HG02840 (cell line): ENCODE results near the gene ANKS1B.

ENCODE experiments used
- ATAC-seq: cut with Tn5 transposase; IDR thresholded peaks from one replicate; pipeline ENCODE4 v1.9.1; 2021; ENCODE audit warnings: mild to moderate bottlenecking, moderate library complexity, moderate number of reproducible peaks; ENCODE audit not compliant: unreplicated experiment, low FRiP score

Gene ANKS1B

DNA sequence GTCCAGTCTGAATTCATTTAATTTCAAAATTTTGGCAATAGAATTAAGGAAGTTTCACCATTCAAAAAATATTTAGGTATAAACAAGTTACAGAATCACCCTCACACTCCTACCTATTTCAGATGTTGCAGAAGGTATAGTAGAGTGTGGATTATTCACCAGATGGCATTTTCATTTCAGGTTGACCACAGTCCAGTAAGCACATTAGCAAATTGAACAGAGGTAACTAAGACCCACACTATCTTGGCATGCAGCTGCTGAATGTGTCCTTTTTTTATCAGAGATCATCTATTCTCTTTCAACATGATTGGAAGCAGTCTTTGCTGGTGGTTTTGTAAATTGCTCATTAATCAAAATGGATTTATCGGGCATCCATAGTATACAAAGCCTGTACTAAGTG is 488.9 kb downstream of the ANKS1B start:
- no peak for ATAC-seq

DNA sequence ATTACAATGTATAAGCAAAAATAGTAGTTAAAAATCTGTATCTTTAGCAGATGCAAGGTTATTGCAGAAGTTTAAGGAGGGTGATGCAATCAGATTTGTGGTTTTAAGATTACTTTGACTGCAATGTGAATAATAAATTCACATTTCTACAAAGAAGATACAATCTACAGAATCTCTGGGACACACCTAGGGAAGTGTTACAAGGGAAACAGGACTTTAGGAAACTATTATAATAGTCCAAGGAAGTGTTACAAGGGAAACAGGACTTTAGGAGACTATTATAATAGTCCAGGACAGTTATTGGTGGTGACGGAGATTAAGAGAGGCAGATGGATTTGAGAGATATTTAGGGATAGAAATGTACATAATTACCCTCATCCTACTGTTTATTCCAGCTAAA is 491.5 kb downstream of the ANKS1B start:
- no peak for ATAC-seq

DNA sequence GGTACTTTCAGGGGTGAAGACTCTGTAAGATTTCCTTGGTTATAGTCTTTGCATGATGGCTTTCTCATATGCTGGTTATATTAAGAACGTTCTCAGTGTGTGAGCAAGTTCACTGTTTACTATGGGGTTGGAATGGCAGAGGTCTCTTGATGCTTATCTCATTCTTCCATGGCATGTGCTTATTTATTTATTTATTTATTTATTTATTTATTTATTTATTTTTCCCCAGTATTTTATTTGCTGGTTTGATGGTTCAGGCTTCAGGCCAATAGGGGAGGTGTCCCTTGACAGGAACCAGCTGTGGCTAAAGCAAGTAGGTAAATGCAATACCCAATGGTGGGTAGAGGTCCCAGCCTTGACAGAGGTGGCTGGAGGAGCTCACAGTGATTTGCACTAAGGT is 498.5 kb downstream of the ANKS1B start:
- no peak for ATAC-seq

DNA sequence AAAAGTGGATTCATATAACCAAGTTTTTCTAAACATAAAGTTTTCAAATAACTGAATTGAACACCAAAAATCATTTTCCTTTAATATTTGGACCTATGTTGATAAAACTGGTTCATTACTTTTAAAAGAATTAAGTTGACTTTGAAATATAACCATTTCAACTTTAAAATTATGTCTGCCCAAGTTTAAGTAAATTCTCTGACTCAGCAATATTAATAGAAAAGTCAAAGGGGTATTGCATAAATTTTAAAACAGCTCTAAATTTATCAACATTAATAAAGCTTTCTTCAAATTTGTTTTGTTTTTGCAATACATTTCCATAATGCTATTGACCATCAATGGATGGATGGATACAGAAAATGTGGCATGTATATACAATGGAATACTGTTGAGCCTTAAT is 505.6 kb downstream of the ANKS1B start:
- no peak for ATAC-seq

DNA sequence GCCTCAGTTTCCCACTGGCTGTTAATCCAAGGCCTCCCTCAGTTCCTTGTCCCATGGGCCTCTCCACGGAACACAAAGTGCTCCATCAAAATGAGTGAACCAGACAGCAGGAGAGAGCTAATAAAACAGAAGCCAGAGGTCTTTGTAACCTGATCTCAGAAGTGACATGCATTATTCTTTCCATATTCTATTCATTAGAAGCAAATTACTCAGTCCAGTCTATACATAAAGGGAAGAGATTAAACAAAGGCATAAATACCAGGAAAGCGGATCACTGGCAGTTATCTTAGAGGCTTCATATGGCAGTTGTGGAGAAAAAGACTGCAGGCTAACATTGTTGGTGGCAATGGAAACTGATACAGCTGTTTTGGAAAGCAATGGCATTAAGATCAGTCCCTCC is 507.8 kb downstream of the ANKS1B start:
- no peak for ATAC-seq

DNA sequence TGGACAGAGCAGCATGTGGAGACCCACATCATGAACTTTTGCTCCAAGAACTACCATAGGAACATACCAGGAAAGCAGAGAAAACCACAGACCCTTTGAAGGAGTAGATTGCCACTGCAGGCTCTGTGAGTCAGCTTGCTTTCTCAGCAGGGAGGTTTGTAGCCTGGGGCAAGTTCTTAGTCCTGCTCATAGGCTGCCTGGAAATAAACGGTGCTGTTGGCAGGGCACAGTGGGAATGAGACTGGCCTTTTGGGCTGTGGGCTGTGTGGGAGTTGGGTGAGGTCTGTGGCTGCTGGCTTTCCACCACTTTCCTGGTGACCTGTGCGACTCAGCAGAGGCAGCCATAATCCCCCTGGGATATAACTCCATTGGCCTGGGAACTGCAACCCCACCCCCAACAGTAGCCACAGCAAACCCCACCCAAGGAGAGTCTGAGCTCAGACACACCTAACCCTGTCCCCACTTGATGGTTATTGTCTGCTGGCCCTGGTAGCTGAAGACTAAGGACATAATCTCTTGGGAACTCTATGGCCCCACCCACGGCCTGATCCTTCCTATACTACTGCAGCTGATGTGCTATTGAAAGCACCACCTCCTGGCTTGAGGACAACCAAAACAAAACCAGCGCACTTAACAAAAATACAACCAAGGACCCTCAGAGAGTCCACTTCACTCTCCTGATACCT is 529.2 kb downstream of the ANKS1B start:
- no peak for ATAC-seq

DNA sequence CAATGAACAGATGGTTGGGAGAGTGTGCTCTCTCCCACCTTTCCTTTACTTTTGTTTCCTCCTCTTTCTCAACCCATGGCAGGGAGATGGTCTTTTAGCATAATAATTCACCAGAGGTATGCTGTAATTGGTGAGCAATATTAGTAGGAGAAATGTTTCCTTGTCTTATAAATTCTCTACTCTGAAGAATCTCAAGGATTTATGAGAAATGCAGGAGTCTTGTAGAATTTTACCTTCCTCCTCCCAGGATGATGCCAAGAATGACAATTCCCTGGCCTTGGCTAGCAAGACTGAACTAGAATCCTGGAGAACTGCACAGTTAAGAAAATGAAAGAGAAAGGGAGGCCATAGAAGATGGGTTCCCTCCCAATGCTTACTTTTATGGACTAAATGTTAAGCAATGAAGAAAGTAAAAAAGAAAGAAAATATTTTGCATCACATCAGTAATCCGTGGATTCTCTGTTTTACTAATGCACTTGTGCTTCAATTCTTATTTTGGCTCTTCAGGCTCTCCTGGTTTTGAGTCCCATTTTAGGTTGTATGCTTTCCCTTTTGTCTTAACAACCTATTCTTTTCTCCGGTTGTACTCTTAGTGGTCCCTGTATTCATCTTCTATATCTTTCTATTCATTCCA is 530.1 kb downstream of the ANKS1B start:
- ATAC-seq: peak; percentile 6

DNA sequence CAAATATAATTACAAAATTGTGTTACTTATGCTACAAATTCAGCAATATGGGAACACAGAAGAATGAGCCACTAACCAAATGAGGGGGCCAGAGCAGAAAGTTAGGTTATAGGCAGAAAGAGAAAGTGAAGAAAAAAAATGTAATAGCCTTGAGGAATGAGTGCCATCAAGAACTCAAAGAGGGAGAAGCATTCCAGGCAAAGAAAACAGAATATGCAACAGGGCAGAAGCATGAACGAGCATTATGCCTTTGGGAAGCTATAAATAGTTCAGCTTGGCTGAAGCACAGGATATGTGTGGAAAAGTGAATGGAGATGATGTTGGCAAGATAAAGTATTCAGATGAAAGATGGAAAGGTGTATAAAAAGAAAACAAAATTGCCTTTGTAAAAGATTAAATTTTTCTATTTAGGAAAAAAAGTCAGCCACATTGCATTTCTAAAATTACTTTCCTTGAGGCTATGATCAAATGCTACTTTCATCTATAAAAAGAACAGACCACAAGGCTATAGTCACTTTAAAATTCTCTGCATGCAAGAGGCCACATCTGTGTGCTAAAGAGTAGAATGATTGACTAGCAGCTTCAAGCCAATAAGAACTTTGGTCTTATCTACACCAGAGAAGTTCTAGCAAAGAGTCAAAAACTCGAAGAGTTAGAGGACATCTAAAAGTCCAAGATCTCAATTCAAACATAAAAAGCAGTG is 530.7 kb downstream of the ANKS1B start:
- ATAC-seq: peak; percentile 57

DNA sequence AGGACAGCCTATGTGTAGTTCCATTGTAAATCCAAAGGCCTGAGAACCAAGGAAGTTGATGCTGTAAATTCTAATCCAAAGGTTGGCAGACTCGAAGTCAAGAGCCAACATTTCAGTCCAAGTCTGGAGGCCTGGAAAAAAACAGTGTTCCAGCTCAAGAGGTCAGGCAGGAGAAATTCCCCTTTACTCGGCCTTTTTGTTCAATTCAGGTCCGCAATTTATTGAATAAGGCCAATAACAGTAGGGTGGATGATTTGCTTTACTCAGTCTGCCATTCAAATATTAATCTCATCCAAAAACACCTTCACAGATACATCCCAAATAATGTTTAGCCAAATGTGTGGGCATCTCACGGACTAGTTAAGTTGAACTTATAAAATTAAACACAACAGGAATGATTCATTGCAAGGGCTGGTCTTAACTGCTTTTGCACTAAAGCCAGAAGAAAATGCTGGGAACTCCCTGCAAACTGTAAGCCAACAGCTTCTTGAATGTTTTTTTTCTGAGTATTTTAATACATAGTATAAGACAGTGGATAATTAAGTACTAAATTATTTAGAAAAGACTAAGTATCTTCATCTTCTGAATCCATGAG is 534.6 kb downstream of the ANKS1B start:
- ATAC-seq: no peak

DNA sequence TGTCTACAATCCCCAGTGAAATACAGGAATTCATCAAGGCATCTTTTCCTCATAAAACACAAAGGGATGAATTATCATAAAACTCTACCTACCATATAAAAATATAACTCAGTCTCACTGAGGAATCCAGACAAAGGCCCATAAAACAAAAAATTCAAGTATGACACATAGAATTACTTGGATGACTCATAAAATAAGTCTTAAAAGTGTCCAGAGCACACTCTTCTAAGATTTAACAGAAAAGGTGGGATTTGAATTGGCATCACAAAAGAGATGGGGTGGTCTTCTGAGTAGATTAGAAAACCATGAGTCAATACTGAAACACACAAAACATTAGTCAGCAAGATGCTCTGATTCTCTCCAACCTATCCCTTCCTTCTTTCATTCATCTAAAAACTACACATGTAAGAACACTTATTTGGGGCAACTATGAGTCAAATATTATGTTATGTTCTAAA is 539.8 kb downstream of the ANKS1B start:
- ATAC-seq: no peak

DNA sequence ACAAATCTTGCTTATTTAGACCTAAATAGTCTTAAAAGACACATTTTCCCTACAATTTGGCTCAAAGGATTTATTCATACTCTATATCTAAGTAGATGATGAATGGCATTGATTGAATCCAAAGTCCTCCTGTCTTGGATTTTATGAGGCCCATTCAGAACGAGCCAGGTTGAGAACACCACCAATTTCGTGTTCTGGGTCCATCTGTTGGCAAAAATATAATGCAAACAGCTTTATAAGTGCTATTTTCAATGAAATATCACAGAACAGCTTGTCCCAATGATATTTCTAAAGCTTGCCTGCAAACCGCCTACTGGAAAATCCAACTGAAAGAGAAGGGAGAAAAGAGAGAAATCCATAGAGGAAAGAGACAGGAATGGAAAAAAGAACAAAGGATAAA is 542.0 kb downstream of the ANKS1B start:
- ATAC-seq: no peak

DNA sequence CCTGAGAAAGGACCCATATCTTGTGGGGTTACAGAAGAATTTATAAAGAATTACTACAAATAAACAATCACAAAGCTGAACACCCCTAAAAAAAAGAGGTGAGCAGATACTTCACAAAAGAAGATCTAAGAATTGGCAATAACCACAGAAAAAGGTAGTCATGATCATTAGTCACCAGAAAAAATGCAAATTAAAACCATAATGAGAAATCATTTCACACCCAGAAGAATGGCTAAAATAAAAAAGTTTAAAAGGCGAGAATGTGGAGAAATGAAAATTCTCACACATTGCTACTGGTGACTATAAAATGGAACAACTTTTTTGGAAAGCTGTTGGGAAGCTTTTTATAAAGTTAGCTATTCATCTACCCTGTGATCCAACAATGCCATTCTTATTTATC is 545.3 kb downstream of the ANKS1B start:
- ATAC-seq: no peak

DNA sequence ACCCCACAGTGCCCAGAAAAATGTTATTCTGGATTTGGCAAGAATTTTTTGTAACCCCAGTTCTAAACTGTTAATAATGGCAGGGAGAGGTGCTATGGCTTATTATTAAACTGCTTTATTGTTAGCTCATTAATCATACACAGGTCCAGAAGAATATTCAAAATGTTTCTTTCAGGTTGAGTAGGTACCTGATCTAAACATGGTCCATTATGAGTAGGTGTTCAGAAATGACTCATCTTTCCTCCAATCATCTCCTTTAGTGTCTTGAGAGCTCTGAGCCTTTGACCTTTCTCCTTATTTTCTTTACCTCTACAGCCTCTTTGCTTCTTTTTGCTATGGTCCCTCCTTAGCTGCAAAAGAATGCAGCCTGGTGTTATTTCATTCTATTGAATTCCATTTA is 548.2 kb downstream of the ANKS1B start:
- peak; percentile 99 for ATAC-seq

DNA sequence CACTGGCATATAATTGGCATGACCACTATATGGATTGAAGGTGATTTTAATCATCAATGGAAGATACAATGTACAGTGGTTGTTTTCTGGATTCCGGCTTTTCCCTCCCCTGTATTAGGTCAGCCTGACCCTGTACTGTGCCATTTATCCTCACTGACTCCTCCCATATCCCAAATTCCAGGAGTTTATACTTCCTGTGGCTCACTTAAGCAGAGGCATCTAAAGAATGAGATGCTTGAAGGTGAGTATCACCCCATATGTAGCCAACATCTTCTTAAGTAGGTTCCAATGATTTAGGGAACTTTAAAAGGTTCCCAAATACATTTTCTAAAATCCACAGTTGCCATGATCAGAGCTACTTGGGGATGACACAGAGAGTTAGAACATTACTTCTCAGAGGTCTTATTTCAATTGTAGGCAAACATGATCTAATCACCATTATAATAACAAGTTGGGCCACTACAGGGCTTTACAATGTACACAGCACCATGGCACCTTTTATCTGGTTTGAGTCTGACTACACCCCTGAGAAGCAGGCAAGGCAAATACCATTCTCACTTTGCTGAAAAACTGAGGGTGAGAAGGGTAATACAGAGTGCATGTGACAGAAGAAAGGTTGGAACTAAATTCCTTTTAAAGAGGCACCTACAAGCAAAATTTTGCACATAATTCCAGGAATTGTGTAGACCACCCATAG is 549.5 kb downstream of the ANKS1B start:
- no peak for ATAC-seq

DNA sequence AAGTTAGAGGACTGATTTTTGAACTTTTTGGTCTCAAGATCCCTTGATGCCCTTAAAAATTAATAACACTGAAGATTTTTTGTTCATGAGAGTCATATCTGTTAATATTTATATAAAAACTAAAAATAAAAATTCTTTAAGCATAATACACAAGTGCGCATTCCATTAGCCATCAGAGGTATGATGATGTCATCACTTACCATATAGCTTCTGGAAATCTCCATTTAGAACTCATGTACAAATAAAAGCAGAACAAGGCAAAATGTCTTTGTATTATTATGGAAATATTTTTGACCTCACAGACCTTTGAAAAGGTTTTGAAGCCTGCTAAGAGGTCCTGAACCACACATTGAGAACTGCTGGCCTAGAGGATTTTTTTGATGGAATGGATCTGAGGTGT is 551.6 kb downstream of the ANKS1B start:
- ATAC-seq: no peak

DNA sequence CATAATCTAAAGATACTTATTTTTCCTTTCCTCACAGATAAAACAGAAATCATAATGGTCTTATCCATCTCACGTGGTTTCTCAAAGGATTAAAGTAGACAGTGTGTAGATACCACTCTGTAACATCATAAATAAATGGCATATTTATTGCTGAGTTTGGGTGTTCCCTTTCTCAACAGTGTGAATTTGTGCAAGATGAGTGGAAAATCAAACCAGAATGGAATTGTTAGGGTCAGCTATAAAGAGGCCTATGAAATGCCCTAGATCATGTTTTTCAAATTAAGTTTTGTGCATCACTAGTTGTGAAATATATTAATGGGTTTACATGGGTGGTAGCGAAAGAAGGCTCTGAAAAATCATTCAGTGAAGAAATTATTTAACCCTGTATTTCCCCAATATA is 553.5 kb downstream of the ANKS1B start:
- no peak for ATAC-seq

DNA sequence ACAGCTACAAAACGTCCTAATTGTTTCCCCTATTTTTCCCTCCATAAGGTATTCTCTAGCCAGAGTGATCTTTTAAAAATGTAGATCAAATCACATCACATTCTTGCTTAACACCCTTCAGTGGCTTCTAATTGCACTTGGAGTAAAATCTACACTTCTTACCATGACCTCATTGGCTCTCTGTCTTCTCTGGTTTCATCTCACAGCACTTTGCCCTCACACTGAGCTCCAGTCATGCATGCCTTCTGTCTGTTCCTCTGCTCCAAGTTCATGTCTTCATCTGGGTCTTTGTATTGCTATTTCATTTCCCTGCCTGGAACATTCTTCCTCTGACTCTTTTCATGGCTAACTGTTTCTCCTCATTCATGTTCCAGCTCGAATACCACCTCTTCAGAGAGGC is 557.6 kb downstream of the ANKS1B start:
- no peak for ATAC-seq

DNA sequence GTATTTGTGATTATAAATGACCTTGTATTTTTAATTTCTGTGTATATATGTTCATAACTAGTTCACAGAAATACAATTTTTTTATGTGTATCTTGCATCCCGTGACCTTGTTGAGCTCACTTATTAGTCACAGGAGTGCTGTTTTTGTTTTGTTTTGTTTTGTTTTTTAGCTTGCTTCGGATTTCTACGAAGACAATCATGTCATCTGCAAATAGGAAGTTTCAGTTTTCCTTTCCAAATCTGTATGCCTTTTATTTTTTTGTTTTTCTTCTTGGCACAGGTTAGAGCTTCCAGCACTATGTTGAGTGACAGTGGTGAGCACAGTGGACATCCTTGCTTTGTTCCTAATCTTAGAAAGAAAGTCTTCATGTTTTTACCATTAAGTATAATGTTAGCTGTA is 566.4 kb downstream of the ANKS1B start:
- ATAC-seq: no peak

DNA sequence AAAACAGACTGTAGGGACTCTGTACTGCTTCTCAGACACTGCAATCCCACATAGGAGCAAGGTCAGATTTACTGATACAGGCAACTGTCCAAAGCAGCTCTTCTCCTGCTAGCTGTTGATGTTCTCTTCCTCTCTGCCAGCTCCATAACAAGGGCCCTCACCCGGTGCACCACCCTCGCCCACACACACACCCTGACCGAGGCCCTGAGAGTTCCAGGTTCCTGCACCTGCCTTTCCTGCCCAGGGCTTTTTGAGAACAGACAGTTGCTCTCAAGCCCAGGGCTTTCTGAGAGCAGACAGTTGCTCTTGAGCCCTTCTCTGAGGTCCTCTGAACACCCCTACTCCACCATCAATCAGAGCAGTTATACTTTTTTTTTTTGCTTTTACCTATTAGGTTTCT is 571.0 kb downstream of the ANKS1B start:
- ATAC-seq: no peak

DNA sequence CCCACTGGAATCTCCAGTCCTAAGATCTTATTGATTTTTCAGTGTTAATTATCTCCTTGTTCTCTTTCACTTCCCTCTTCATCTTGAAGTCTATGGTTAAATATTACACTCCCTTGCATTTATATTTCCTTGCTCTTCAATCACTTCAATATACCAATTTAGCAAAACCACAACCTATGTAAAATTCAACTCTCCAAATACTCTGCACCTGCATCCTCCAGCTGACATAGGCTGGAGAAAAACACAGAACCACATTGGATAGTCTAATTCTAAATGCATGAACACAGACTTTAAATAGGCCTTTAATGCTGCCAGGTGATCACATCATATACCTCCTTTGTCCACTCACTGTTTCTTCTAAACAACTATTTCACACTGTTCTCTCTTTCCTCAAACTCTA is 591.0 kb downstream of the ANKS1B start:
- ATAC-seq: peak; percentile 78
